ENCODE results near the gene KLHL29. TPM values are rescaled to one million over a fixed set of nuclear protein-coding genes. Genes with fewer than 3 reads are reported as not detected.

The KLHL29 gene
- total RNA-seq, 5 donors from 2014 or later (not counting 1 experiment from before 2014, with no cell fraction given) = 1.8 to 6.6 (median 2.5) TPM

GRCh38 chr2:23485261-23485660 is 100.3 kb downstream of the KLHL29 start:
- no peak overlapping the region for H3K4me3 ChIP-seq (ENCODE audit: control insufficient read depth in 1 of 2, extremely low read depth in 1 of 2, low read length in 1 of 2)
- ATAC-seq (replicated peaks in 1 of 4) (no peak), DNase-seq (no peak)
- Mint-ChIP-seq H3K27me3 (peaks cover 4 to 25% of the 10 kb centered on the region in 2 donors), H3K4me1 (peaks cover 14 to 21% (median 16%) of the 10 kb centered on the region in 3 donors), H3K9me3 (no peaks in the 10 kb centered on the region), H3K4me3 (no peak overlapping the region), H3K27ac (no peak overlapping the region), H3K36me3 (no peaks in the 10 kb centered on the region)
- no peaks in the 10 kb centered on the region for H3K9me3 ChIP-seq
- WGBS (ENCODE audit: insufficient coverage) = 100% methylated on average over 1 of the region's 2 CpGs
- ChIA-PET CTCF (no interaction called here), POLR2A (no interaction called here)
- H3K36me3 ChIP-seq (ENCODE audit: control insufficient read depth in 2 of 2, extremely low read depth in 1 of 2, insufficient read depth in 1 of 2, low read length in 1 of 2) = no peaks in the 10 kb centered on the region
- H3K27ac ChIP-seq (ENCODE audit: low read length) = no peak overlapping the region
- peaks cover 2 to 41% of the 10 kb centered on the region in 2 experiments for H3K27me3 ChIP-seq (replicated peaks in 1 of 2; ENCODE audit: control insufficient read depth in 2 of 2, extremely low read depth in 1 of 2, insufficient read depth in 2 of 2, low read length in 1 of 2)
- H3K4me1 ChIP-seq (ENCODE audit: control insufficient read depth in 1 of 2, extremely low read depth in 1 of 2, insufficient read depth in 2 of 2, low read length in 2 of 2) = no peaks in the 10 kb centered on the region

GRCh38 chr2:23485841-23486683 is 101.1 kb downstream of the KLHL29 start:
- Mint-ChIP-seq H3K9me3 (no peaks in the 10 kb centered on the region), H3K4me1 (peaks cover 15 to 22% (median 16%) of the 10 kb centered on the region in 3 donors), H3K36me3 (no peaks in the 10 kb centered on the region), H3K4me3 (no peak overlapping the region), H3K27ac (no peak overlapping the region), H3K27me3 (peaks cover 4 to 23% of the 10 kb centered on the region in 2 donors)
- H3K4me3 ChIP-seq (ENCODE audit: control insufficient read depth in 1 of 2, extremely low read depth in 1 of 2, low read length in 1 of 2) = no peak overlapping the region
- peaks cover 2 to 41% of the 10 kb centered on the region in 2 experiments for H3K27me3 ChIP-seq (replicated peaks in 1 of 2; ENCODE audit: control insufficient read depth in 2 of 2, extremely low read depth in 1 of 2, insufficient read depth in 2 of 2, low read length in 1 of 2)
- no peaks in the 10 kb centered on the region for H3K36me3 ChIP-seq (ENCODE audit: control insufficient read depth in 2 of 2, extremely low read depth in 1 of 2, insufficient read depth in 1 of 2, low read length in 1 of 2)
- no peaks in the 10 kb centered on the region for H3K9me3 ChIP-seq
- no peak for ATAC-seq (replicated peaks in 1 of 4)
- no peaks in the 10 kb centered on the region for H3K4me1 ChIP-seq (ENCODE audit: control insufficient read depth in 1 of 2, extremely low read depth in 1 of 2, insufficient read depth in 2 of 2, low read length in 2 of 2)
- WGBS (ENCODE audit: insufficient coverage) = 83% methylated on average over 9 of the region's 10 CpGs
- DNase-seq = no peak
- no peak overlapping the region for H3K27ac ChIP-seq (ENCODE audit: low read length)
- ChIA-PET CTCF (no interaction called here), POLR2A (no interaction called here)

- CTCF ChIA-PET = no interaction called here
- Histone ChIP-seq H3K9me3 (no peaks in the 10 kb centered on the region), H3K27ac (ENCODE audit: low read length) (no peak overlapping the region), H3K36me3 (ENCODE audit: control insufficient read depth in 2 of 2, extremely low read depth in 1 of 2, insufficient read depth in 1 of 2, low read length in 1 of 2) (no peaks in the 10 kb centered on the region), H3K4me3 (ENCODE audit: control insufficient read depth in 1 of 2, extremely low read depth in 1 of 2, low read length in 1 of 2) (no peak overlapping the region), H3K27me3 (replicated peaks in 1 of 2; ENCODE audit: control insufficient read depth in 2 of 2, extremely low read depth in 1 of 2, insufficient read depth in 2 of 2, low read length in 1 of 2) (peaks cover 2 to 48% of the 10 kb centered on the region in 2 experiments), H3K4me1 (ENCODE audit: control insufficient read depth in 1 of 2, extremely low read depth in 1 of 2, insufficient read depth in 2 of 2, low read length in 2 of 2) (no peaks in the 10 kb centered on the region)
- no peaks in the 10 kb centered on the region for H3K9me3 Mint-ChIP-seq
- POLR2A ChIA-PET = no interaction called here
- peaks cover 7 to 26% of the 10 kb centered on the region in 2 donors for H3K27me3 Mint-ChIP-seq
- H3K4me1 Mint-ChIP-seq = peaks cover 15 to 22% (median 16%) of the 10 kb centered on the region in 3 donors
- no peak overlapping the region for H3K27ac Mint-ChIP-seq
- H3K4me3 Mint-ChIP-seq = no peak overlapping the region
- H3K36me3 Mint-ChIP-seq = no peaks in the 10 kb centered on the region
- WGBS (ENCODE audit: insufficient coverage) = 67% methylated on average over 5 of the region's 5 CpGs
- no peak for DNase-seq
- no peak for ATAC-seq (replicated peaks in 1 of 4)
Observed at GRCh38 chr2:23486684-23487075, 101.7 kb downstream of the KLHL29 start.

GRCh38 chr2:23487735-23488492 is 102.9 kb downstream of the KLHL29 start:
- peaks cover 15 to 26% (median 16%) of the 10 kb centered on the region in 3 donors for H3K4me1 Mint-ChIP-seq
- H3K27me3 Mint-ChIP-seq = peaks cover 11 to 30% of the 10 kb centered on the region in 2 donors
- no peak for ATAC-seq (replicated peaks in 1 of 4)
- H3K4me3 Mint-ChIP-seq = no peak overlapping the region
- no peaks in the 10 kb centered on the region for H3K9me3 ChIP-seq
- WGBS (ENCODE audit: insufficient coverage) = 57% methylated on average over 10 of the region's 14 CpGs
- CTCF ChIA-PET = interaction anchor here in 1 of 2 donors (0.6 kb wide), 1 partner anchor 144 kb away, joined by 7 read pairs; no protein-coding TSS in a partner anchor
- H3K27me3 ChIP-seq (replicated peaks in 1 of 2; ENCODE audit: control insufficient read depth in 2 of 2, extremely low read depth in 1 of 2, insufficient read depth in 2 of 2, low read length in 1 of 2) = peaks cover 2 to 55% of the 10 kb centered on the region in 2 experiments
- no peak for DNase-seq
- no peak overlapping the region for H3K27ac ChIP-seq (ENCODE audit: low read length)
- no peak overlapping the region for H3K27ac Mint-ChIP-seq
- no peaks in the 10 kb centered on the region for H3K4me1 ChIP-seq (ENCODE audit: control insufficient read depth in 1 of 2, extremely low read depth in 1 of 2, insufficient read depth in 2 of 2, low read length in 2 of 2)
- H3K9me3 Mint-ChIP-seq = no peaks in the 10 kb centered on the region
- POLR2A ChIA-PET = no interaction called here
- no peak overlapping the region for H3K4me3 ChIP-seq (ENCODE audit: control insufficient read depth in 1 of 2, extremely low read depth in 1 of 2, low read length in 1 of 2)
- H3K36me3 Mint-ChIP-seq = no peaks in the 10 kb centered on the region
- H3K36me3 ChIP-seq (ENCODE audit: control insufficient read depth in 2 of 2, extremely low read depth in 1 of 2, insufficient read depth in 1 of 2, low read length in 1 of 2) = no peaks in the 10 kb centered on the region

GRCh38 chr2:23488584-23488983 is 103.6 kb downstream of the KLHL29 start:
- peaks cover 15 to 26% (median 16%) of the 10 kb centered on the region in 3 donors for H3K4me1 Mint-ChIP-seq
- Histone ChIP-seq H3K27ac (ENCODE audit: low read length) (no peak overlapping the region), H3K27me3 (replicated peaks in 1 of 2; ENCODE audit: control insufficient read depth in 2 of 2, extremely low read depth in 1 of 2, insufficient read depth in 2 of 2, low read length in 1 of 2) (peaks cover 2 to 56% of the 10 kb centered on the region in 2 experiments), H3K36me3 (ENCODE audit: control insufficient read depth in 2 of 2, extremely low read depth in 1 of 2, insufficient read depth in 1 of 2, low read length in 1 of 2) (no peaks in the 10 kb centered on the region), H3K4me1 (ENCODE audit: control insufficient read depth in 1 of 2, extremely low read depth in 1 of 2, insufficient read depth in 2 of 2, low read length in 2 of 2) (no peaks in the 10 kb centered on the region), H3K4me3 (ENCODE audit: control insufficient read depth in 1 of 2, extremely low read depth in 1 of 2, low read length in 1 of 2) (no peak overlapping the region), H3K9me3 (no peaks in the 10 kb centered on the region)
- DNase-seq (no peak), ATAC-seq (replicated peaks in 1 of 4) (no peak)
- ChIA-PET POLR2A (no interaction called here), CTCF (no interaction called here)
- no peaks in the 10 kb centered on the region for H3K9me3 Mint-ChIP-seq
- H3K27me3 Mint-ChIP-seq = peaks cover 11 to 30% of the 10 kb centered on the region in 2 donors
- WGBS (ENCODE audit: insufficient coverage) = 69% methylated on average over 3 of the region's 4 CpGs
- H3K36me3 Mint-ChIP-seq = no peaks in the 10 kb centered on the region
- H3K4me3 Mint-ChIP-seq = no peak overlapping the region
- no peak overlapping the region for H3K27ac Mint-ChIP-seq

GRCh38 chr2:23489471-23490322 is 104.7 kb downstream of the KLHL29 start:
- no peak overlapping the region for H3K27ac Mint-ChIP-seq
- H3K36me3 Mint-ChIP-seq = no peaks in the 10 kb centered on the region
- peaks cover 11 to 28% of the 10 kb centered on the region in 2 donors for H3K27me3 Mint-ChIP-seq
- no peaks in the 10 kb centered on the region for H3K9me3 ChIP-seq
- peaks cover 2 to 57% of the 10 kb centered on the region in 2 experiments for H3K27me3 ChIP-seq (replicated peaks in 1 of 2; ENCODE audit: control insufficient read depth in 2 of 2, extremely low read depth in 1 of 2, insufficient read depth in 2 of 2, low read length in 1 of 2)
- CTCF ChIA-PET = interaction anchor here in 1 of 2 donors (0.6 kb wide), 1 partner anchor 86 kb away, joined by 3 read pairs; no protein-coding TSS in a partner anchor
- H3K27ac ChIP-seq (ENCODE audit: low read length) = no peak overlapping the region
- no peak for ATAC-seq (replicated peaks in 1 of 4)
- H3K9me3 Mint-ChIP-seq = no peaks in the 10 kb centered on the region
- peaks cover 15 to 29% (median 18%) of the 10 kb centered on the region in 3 donors for H3K4me1 Mint-ChIP-seq
- H3K4me3 ChIP-seq (ENCODE audit: control insufficient read depth in 1 of 2, extremely low read depth in 1 of 2, low read length in 1 of 2) = no peak overlapping the region
- 46% methylated on average over 13 of the region's 19 CpGs for WGBS (ENCODE audit: insufficient coverage)
- POLR2A ChIA-PET = interaction anchor here in 1 of 2 donors (0.5 kb wide), 1 partner anchor 34 kb away, joined by 3 read pairs; no protein-coding TSS in a partner anchor
- H3K36me3 ChIP-seq (ENCODE audit: control insufficient read depth in 2 of 2, extremely low read depth in 1 of 2, insufficient read depth in 1 of 2, low read length in 1 of 2) = no peaks in the 10 kb centered on the region
- H3K4me3 Mint-ChIP-seq = peak overlapping the region in 1 of 3 donors; percentile 9
- no peak for DNase-seq
- no peaks in the 10 kb centered on the region for H3K4me1 ChIP-seq (ENCODE audit: control insufficient read depth in 1 of 2, extremely low read depth in 1 of 2, insufficient read depth in 2 of 2, low read length in 2 of 2)
